K562 (cell line): Measurements from ENCODE around the gene ZC3H6.

Source experiments
- CBFB ChIP-seq: sonication (generic); formaldehyde crosslinking; IDR thresholded peaks from 2 replicates; pipeline ENCODE4 v1.4.0; 2020; ENCODE audit warnings: mild to moderate bottlenecking, missing genetic modification reagents
- SRF ChIP-seq, 2 experiments: fragments of 250-450, 450-650 bp in 1 of 2; sonication (Bioruptor Pico) in 1 of 2; sonication (generic) in 1 of 2; formaldehyde crosslinking; IDR thresholded peaks; 2 replicates each; pipeline versions ENCODE4 v1.5.0 to v1.5.1; 2020 to 2022; ENCODE audit warnings: mild to moderate bottlenecking in 1 of 2, missing genetic modification reagents in 1 of 2
- ZBTB8A ChIP-seq: fragments of 450-650 bp; IDR thresholded peaks from 2 replicates; pipeline ENCODE4 v1.6.1; 2018; ENCODE audit warnings: mild to moderate bottlenecking, moderate library complexity; ENCODE audit not compliant: partially characterized antibody
- TF ChIP-seq, protein P1 (sequence below), 3 experiments: IDR thresholded peaks in 2 of 3; conservative IDR thresholded peaks in 1 of 3; 2 replicates each; pipeline ENCODE4 v1.5.1; 2011 to 2012; ENCODE audit warnings: low read length in 3 of 3, mild to moderate bottlenecking in 3 of 3, control low read depth in 2 of 3, improper control_type of control experiment in 1 of 3, inconsistent platforms in 1 of 3, low read depth in 1 of 3, mixed read lengths in 1 of 3, moderate library complexity in 1 of 3; ENCODE audit not compliant: insufficient read depth in 2 of 3

DNA sequence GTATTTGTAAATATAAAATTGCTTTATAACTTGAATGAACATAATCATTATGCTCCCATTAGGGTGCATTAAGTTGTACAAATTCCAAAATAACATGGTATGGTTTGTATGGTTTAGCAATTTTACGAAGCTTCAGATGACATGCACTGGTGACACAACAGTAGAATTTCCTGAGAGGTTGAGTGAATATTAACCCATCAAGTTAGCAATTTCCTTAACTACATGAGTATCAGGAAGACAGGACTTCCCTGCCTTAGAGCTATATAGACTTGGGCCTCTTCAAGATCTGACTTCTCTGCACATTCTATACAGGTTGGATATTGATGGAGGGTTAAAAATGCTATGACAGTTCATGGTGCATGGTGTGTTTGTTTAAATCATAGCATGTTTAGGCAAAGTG, 60.2 kb downstream of the ZC3H6 start:
- TF ChIP-seq, protein P1, sequence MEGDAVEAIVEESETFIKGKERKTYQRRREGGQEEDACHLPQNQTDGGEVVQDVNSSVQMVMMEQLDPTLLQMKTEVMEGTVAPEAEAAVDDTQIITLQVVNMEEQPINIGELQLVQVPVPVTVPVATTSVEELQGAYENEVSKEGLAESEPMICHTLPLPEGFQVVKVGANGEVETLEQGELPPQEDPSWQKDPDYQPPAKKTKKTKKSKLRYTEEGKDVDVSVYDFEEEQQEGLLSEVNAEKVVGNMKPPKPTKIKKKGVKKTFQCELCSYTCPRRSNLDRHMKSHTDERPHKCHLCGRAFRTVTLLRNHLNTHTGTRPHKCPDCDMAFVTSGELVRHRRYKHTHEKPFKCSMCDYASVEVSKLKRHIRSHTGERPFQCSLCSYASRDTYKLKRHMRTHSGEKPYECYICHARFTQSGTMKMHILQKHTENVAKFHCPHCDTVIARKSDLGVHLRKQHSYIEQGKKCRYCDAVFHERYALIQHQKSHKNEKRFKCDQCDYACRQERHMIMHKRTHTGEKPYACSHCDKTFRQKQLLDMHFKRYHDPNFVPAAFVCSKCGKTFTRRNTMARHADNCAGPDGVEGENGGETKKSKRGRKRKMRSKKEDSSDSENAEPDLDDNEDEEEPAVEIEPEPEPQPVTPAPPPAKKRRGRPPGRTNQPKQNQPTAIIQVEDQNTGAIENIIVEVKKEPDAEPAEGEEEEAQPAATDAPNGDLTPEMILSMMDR (IDR thresholded peaks at IDR 0.05 in 2 of 3, conservative IDR thresholded peaks at IDR 0.05 in 1 of 3; ENCODE audit: insufficient read depth in 2 of 3, low read depth in 1 of 3, low read length in 3 of 3): no peak
- no peak for TF ChIP-seq SRF (CRISPR knock-in tag; IDR thresholded peaks at IDR 0.05)
- TF ChIP-seq CBFB: no peak
- TF ChIP-seq ZBTB8A: no peak
